ENCODE data around the gene PLA2G4F. TPM values are rescaled to one million over a fixed set of nuclear protein-coding genes. Genes with fewer than 3 reads are reported as not detected.

PLA2G4F gene
- total RNA-seq, 6 donors from 2014 or later, result 57.8 to 162 (median 99.8) TPM

DNA sequence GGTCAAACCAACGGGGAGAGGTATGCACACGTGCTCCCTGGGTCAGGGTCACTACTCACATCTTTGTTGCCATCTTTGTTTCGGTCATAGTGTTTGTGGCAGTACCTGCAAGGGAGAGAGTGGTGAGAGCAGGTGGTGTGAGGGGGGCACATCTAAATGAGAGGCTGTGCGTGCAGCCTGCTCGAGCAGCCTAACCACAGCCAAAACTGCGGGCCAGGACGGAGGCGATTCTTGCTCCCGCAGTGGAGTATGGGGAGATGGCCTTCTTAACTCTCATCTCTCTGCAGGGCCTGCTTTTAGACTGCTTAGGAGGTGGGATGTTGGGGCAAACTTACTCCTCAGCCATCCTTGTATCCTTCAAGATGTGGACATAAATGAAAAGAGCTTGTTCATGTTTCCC lies 6.9 kb upstream of the PLA2G4F start:
- H3K36me3 ChIP-seq, result peaks cover 45 to 97% (median 85%) of the 10 kb centered on the region in 4 donors
- TF ChIP-seq, protein P1, sequence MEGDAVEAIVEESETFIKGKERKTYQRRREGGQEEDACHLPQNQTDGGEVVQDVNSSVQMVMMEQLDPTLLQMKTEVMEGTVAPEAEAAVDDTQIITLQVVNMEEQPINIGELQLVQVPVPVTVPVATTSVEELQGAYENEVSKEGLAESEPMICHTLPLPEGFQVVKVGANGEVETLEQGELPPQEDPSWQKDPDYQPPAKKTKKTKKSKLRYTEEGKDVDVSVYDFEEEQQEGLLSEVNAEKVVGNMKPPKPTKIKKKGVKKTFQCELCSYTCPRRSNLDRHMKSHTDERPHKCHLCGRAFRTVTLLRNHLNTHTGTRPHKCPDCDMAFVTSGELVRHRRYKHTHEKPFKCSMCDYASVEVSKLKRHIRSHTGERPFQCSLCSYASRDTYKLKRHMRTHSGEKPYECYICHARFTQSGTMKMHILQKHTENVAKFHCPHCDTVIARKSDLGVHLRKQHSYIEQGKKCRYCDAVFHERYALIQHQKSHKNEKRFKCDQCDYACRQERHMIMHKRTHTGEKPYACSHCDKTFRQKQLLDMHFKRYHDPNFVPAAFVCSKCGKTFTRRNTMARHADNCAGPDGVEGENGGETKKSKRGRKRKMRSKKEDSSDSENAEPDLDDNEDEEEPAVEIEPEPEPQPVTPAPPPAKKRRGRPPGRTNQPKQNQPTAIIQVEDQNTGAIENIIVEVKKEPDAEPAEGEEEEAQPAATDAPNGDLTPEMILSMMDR (IDR thresholded peaks at IDR 0.05), result no peak
- TF ChIP-seq POLR2AphosphoS5 (IDR thresholded peaks at IDR 0.05), result no peak
- no peak for TF ChIP-seq EP300 (IDR thresholded peaks at IDR 0.05)

DNA sequence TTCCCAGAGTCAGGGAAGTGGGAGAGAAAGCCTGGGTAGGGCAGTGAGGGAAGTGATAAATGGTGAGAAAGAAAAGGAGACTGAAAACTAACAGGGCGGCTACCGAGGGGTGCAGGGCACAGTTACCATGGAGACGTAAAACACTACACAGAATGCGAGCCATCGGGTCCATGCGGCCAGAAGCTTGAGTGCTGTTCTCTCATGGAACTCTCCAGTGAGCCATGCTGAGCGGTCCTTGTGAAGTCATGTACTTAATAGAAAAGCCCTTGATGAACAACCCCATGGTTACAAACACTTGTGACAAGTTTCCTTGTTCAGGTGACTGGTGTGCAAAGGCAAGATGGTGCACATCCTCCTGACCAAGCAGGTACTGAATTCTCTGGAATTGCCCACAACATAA lies 3.7 kb upstream of the PLA2G4F start:
- Histone ChIP-seq H3K4me3 (no peak overlapping the region), H3K9me3 (no peaks in the 10 kb centered on the region), H3K36me3 (peaks cover 26 to 65% (median 59%) of the 10 kb centered on the region in 4 donors), H3K27ac (peak overlapping the region in 2 of 4 donors; percentile 33 to 59), H3K27me3 (no peaks in the 10 kb centered on the region), H3K4me1 (peaks cover 4 to 29% (median 13%) of the 10 kb centered on the region in 4 donors)
- DNase-seq (peak in 1 of 2 donors; percentile 77), ATAC-seq (ENCODE audit: low FRiP score in 2 of 2) (peak; percentile 22 to 60)
- no peak for TF ChIP-seq POLR2AphosphoS5 (IDR thresholded peaks at IDR 0.05)
- no peak for TF ChIP-seq EP300 (IDR thresholded peaks at IDR 0.05)
- no peak for TF ChIP-seq POLR2A (IDR thresholded peaks at IDR 0.05)
- TF ChIP-seq, protein P1 (IDR thresholded peaks at IDR 0.05), result no peak
- WGBS, 2 donors, result 81 to 93% methylated on average over 7 of the region's 7 CpGs

More for the DNA sequence above, 6.9 kb upstream of the PLA2G4F start:
- Histone ChIP-seq H3K4me3 (no peak overlapping the region), H3K9me3 (no peaks in the 10 kb centered on the region), H3K27ac (no peak overlapping the region), H3K4me1 (peaks cover 0 to 21% (median 10%) of the 10 kb centered on the region in 4 donors), H3K27me3 (no peaks in the 10 kb centered on the region)
- 90% methylated on average over 9 of the region's 9 CpGs for WGBS, 2 donors
- no peak for DNase-seq
- no peak for ATAC-seq (ENCODE audit: low FRiP score in 2 of 2)

DNA sequence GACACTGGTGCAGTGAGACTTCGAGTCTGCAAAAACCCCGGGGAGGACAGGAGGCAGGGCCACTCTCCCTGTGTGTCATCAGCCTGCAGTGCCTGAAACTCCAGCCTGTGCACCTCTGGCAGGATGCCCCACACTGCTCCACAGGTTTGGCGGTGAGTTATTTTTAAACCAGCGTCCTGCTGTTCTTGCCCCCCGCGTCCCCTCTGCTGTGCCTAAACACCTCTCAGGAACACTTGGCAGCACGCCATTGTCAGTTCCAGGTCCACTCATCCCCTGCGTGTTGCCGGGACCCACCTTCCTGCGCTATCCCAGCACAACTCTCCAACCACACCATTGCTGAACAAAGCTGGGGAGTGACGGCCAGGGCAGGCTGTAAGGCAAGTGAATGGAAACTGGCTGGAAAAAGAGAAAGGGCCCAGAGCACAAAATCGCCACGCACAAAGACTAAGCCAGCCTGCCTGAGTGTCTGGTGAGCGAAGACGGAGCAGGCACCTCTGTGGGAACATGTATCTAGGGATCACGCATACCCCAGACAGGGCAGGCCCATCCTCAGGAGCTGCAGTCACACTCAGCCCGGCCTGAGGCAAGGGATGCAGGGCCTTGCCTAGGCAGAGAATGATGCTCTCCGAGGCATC lies 3.1 kb upstream of the PLA2G4F start:
- H3K36me3 ChIP-seq, result peaks cover 26 to 59% (median 52%) of the 10 kb centered on the region in 4 donors
- peak in 1 of 2 donors; percentile 81 for DNase-seq
- WGBS, 2 donors, result 77 to 81% methylated on average over 15 to 18 of the region's 18 CpGs
- peak; percentile 15 to 28 for ATAC-seq (ENCODE audit: low FRiP score in 2 of 2)
- no peaks in the 10 kb centered on the region for H3K9me3 ChIP-seq
- no peak overlapping the region for H3K4me3 ChIP-seq
- no peaks in the 10 kb centered on the region for H3K27me3 ChIP-seq
- H3K4me1 ChIP-seq, result peaks cover 4 to 29% (median 13%) of the 10 kb centered on the region in 4 donors
- no peak for TF ChIP-seq POLR2AphosphoS5 (IDR thresholded peaks at IDR 0.05)
- peak in 1 of 4 donors; percentile 14 for TF ChIP-seq POLR2A (IDR thresholded peaks at IDR 0.05)
- peak overlapping the region in 3 of 4 donors; percentile 28 to 59 (median 33) for H3K27ac ChIP-seq

DNA sequence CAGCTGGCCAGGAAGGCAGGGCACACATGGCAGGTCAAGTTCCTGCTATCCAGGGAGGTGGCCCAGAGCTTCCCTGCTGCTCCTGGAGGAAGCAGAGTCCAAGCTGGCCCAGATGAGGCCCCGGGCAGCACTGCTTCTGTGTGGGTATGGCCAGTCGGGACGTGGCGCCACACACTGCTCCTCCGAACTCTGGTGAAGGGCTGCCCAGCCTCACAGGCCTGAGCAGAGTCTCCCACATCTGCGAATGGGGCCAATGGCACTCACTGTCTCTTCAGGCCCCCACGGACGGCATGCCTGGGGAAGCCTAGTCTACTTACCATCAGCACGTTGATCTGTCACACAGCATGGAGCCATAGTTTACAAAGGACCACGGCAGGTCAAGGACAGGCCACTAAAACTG lies 2.5 kb upstream of the PLA2G4F start:
- TF ChIP-seq EP300 (IDR thresholded peaks at IDR 0.05) (no peak), POLR2AphosphoS5 (IDR thresholded peaks at IDR 0.05) (no peak), POLR2A (IDR thresholded peaks at IDR 0.05) (no peak)
- TF ChIP-seq, protein P1 (IDR thresholded peaks at IDR 0.05), result no peak
- peak overlapping the region in 3 of 4 donors; percentile 30 to 59 (median 33) for H3K27ac ChIP-seq
- no peak for ATAC-seq (ENCODE audit: low FRiP score in 2 of 2)
- H3K9me3 ChIP-seq, result no peaks in the 10 kb centered on the region
- peaks cover 4 to 29% (median 14%) of the 10 kb centered on the region in 4 donors for H3K4me1 ChIP-seq
- DNase-seq, result peak in 1 of 2 donors; percentile 59
- H3K27me3 ChIP-seq, result no peaks in the 10 kb centered on the region
- 90 to 91% methylated on average over 6 to 10 of the region's 10 CpGs for WGBS, 2 donors
- H3K4me3 ChIP-seq, result no peak overlapping the region
- peaks cover 21 to 53% (median 47%) of the 10 kb centered on the region in 4 donors for H3K36me3 ChIP-seq

DNA sequence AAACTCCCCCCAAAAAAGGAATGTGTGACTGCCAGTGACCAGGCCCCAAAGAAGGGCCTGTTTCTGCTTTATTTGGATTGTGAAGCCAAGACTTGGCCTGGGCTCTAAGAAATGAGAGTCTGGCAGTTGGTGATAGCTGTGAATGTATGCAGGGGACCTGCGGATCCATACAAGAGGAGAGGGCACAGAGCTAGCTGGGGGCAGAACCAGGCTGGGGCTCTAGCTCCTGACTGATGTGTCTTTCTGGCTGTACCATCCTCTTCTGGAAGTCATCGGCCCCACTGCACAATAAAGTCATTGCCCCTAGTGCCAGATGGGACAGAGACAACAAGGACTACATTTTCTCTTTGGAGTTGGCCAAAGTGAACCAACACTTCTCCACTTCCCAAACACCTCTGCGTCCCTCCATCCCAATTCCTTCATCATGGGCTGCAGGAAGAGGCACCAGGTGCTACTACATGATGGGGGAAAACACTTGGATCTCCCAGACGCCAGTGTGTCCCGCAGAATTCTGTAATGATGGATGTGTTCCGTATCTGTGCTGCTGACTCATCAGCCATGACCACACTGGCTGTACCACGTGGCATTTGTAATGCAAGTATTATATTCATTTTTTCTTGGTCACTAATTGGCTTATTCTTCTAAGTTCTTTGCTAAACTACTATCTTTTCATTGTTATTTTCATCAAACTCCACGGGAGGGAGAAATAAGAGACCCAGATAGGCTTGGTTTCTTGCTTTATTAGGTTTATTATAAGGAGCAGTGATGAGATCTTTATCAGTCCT lies 1.7 kb upstream of the PLA2G4F start:
- Histone ChIP-seq H3K27ac (no peak overlapping the region), H3K27me3 (no peaks in the 10 kb centered on the region), H3K9me3 (no peaks in the 10 kb centered on the region), H3K4me1 (peaks cover 4 to 33% (median 21%) of the 10 kb centered on the region in 4 donors), H3K36me3 (peaks cover 19 to 46% (median 39%) of the 10 kb centered on the region in 4 donors), H3K4me3 (no peak overlapping the region)
- ATAC-seq (ENCODE audit: low FRiP score in 2 of 2), result no peak
- DNase-seq, result no peak
- TF ChIP-seq POLR2A (IDR thresholded peaks at IDR 0.05), result no peak
- TF ChIP-seq, protein P1 (IDR thresholded peaks at IDR 0.05), result no peak
- 75 to 79% methylated on average over 8 of the region's 8 CpGs for WGBS, 2 donors
